GM12878 (cell line): ENCODE data around the gene DIPK1A. TPM values are rescaled to one million over a fixed set of nuclear protein-coding genes. Genes with fewer than 3 reads are reported as not detected.
A peak's percentile ranks its signal among the peaks of the same experiment; 100 is the strongest.

Source experiments
- ATAC-seq: fragments of 200-7000 bp; cut with Tn5 transposase; 3 replicates; pipeline ENCODE4 v1.9.1; 2020; ENCODE audit warnings: mild to moderate bottlenecking, moderate library complexity
- BruUV-seq: library from RNA; stranded (reverse); fragments of 400-500 nt; replicated peaks from 2 replicates; lab custom pipeline; 2021; lab: Mats Ljungman, UMichigan
- CTCF ChIA-PET: fragments of 300-600 bp; sonication (Branson Sonifier 250); formaldehyde crosslinking; extraction: SDS; loops from one replicate; lab custom pipeline; 2021; ENCODE audit warnings: inconsistent platforms; lab: Yijun Ruan, JAX
- POLR2A ChIA-PET: fragments of 350-600 bp; formaldehyde crosslinking; extraction: SDS; loops from one replicate; lab custom pipeline; 2021; ENCODE audit warnings: inconsistent platforms; lab: Charles Lee
- RAD21 ChIA-PET: fragments of 300-600 bp; sonication (Branson Sonifier 250); formaldehyde crosslinking; loops from one replicate; lab custom pipeline; 2023; ENCODE audit warnings: antibody characterized with exemption; ENCODE audit not compliant: unreplicated experiment; lab: Charles Lee
- SMC1A ChIA-PET: fragments of 300-600 bp; sonication (Branson Sonifier 250); formaldehyde crosslinking; loops from one replicate; lab custom pipeline; 2023; ENCODE audit not compliant: unreplicated experiment, uncharacterized antibody; lab: Charles Lee
- DNase-seq: peaks from one replicate; pipeline ENCODE4 v3.0.0-alpha.2; 2011; ENCODE audit warnings: low read depth, low spot score
- FAIRE-seq: peaks from 3 replicates; lab custom pipeline; 2011; peaks lifted over from hg19 to GRCh38; lab: Jason Lieb, UNC
- H2AFZ ChIP-seq: 2 replicates; pipeline ENCODE4 v1.6.0; 2011; ENCODE audit warnings: low read depth, low read length, control low read depth; ENCODE audit not compliant: control insufficient read depth
- H3K27ac ChIP-seq: 2 replicates; pipeline ENCODE4 v1.5.1; 2011; ENCODE audit warnings: control low read depth; ENCODE audit not compliant: control insufficient read depth, insufficient read depth
- H3K27me3 ChIP-seq, 2 experiments: replicated peaks in 1 of 2; 2 replicates each; pipeline versions ENCODE4 v1.6.0 to v1.6.1; 2011; ENCODE audit warnings: low read length in 1 of 2; ENCODE audit not compliant: control insufficient read depth in 2 of 2, insufficient read depth in 2 of 2
- H3K36me3 ChIP-seq, 2 experiments: 2 replicates each; pipeline ENCODE4 v1.5.1; 2011; ENCODE audit warnings: low read length in 1 of 2; ENCODE audit not compliant: control insufficient read depth in 2 of 2, insufficient read depth in 2 of 2
- H3K4me1 ChIP-seq: 2 replicates; pipeline ENCODE4 v1.6.1; 2011; ENCODE audit warnings: mild to moderate bottlenecking, low read length, moderate library complexity, mixed read lengths; ENCODE audit not compliant: control insufficient read depth, insufficient read depth
- H3K4me2 ChIP-seq: 2 replicates; pipeline ENCODE4 v1.6.0; 2011; ENCODE audit warnings: control low read depth; ENCODE audit not compliant: control insufficient read depth, insufficient read depth
- H3K4me3 ChIP-seq: fragments of 200-600 bp; sonication (generic); 2 replicates; pipeline ENCODE4 v1.5.1; 2016
- H3K79me2 ChIP-seq: 2 replicates; pipeline ENCODE4 v1.6.0; 2011; ENCODE audit warnings: low read length; ENCODE audit not compliant: control insufficient read depth, insufficient read depth
- H3K9ac ChIP-seq: 2 replicates; pipeline ENCODE4 v1.8.0; 2011; ENCODE audit warnings: low read length, control low read depth, mixed read lengths; ENCODE audit not compliant: control insufficient read depth, insufficient read depth
- H3K9me3 ChIP-seq: replicated peaks from 3 replicates; pipeline ENCODE4 v1.5.1; 2011; ENCODE audit warnings: mild to moderate bottlenecking, low read length; ENCODE audit not compliant: control insufficient read depth, insufficient read depth
- H4K20me1 ChIP-seq: 2 replicates; pipeline ENCODE4 v1.6.0; 2011; ENCODE audit not compliant: control insufficient read depth, insufficient read depth
- CHD4 ChIP-seq: fragments of 200-600 bp; sonication (generic); IDR thresholded peaks from 2 replicates; pipeline ENCODE4 v1.6.1; 2016; ENCODE audit warnings: mild to moderate bottlenecking
- FOXM1 ChIP-seq: IDR thresholded peaks from 2 replicates; pipeline ENCODE4 v1.6.1; 2012; ENCODE audit warnings: low read depth, mild to moderate bottlenecking, inconsistent platforms, low read length, moderate library complexity
- JUND ChIP-seq: IDR thresholded peaks from 2 replicates; pipeline ENCODE4 v1.6.1; 2012; ENCODE audit warnings: low read depth, mild to moderate bottlenecking, low read length, improper control_type of control experiment, moderate library complexity
- LARP7 ChIP-seq: fragments of 450-650 bp; IDR thresholded peaks from 2 replicates; pipeline ENCODE4 v1.6.1; 2017; ENCODE audit warnings: mild to moderate bottlenecking
- NFYA ChIP-seq: IDR thresholded peaks from 2 replicates; pipeline ENCODE4 v1.6.1; 2011; ENCODE audit warnings: low read depth, mild to moderate bottlenecking, low read length, improper control_type of control experiment, borderline replicate concordance
- NR2C2 ChIP-seq: IDR thresholded peaks from 2 replicates; pipeline ENCODE4 v1.6.1; 2011; ENCODE audit warnings: borderline replicate concordance, low read depth; ENCODE audit not compliant: control insufficient read depth, insufficient read length
- RUNX3 ChIP-seq: IDR thresholded peaks from 2 replicates; pipeline ENCODE4 v1.6.1; 2012; ENCODE audit warnings: low read length, inconsistent platforms
- TARDBP ChIP-seq: IDR thresholded peaks from 2 replicates; pipeline ENCODE4 v1.6.1; 2016; ENCODE audit warnings: borderline replicate concordance
- TCF12 ChIP-seq: IDR thresholded peaks from 2 replicates; pipeline ENCODE4 v1.6.1; 2011; ENCODE audit warnings: low read depth, mild to moderate bottlenecking, low read length
- ZZZ3 ChIP-seq: IDR thresholded peaks from 2 replicates; pipeline ENCODE4 v1.6.1; 2011; ENCODE audit warnings: low read depth; ENCODE audit not compliant: control insufficient read depth, insufficient read length
- WGBS: methylation state at CpG from one replicate; pipeline ENCODE4 v1.1.6; 2016; ENCODE audit warnings: low lambda C conversion rate; ENCODE audit not compliant: insufficient replicate concordance, insufficient coverage; ENCODE audit errors: missing lambda C conversion rate; 5-methylcytosine and 5-hydroxymethylcytosine counted together
- in situ Hi-C: fragments of 300-500 bp; cut with MboI; formaldehyde crosslinking; loops from 9 replicates; pipeline ENCODE4 v1.14.3; 2018; ENCODE audit warnings: mixed read lengths
- intact Hi-C: fragments of 100-400 bp; cut with micrococcal nuclease; formaldehyde crosslinking; loops from one replicate; pipeline ENCODE4 v1.14.2; 2022; ENCODE audit not compliant: unreplicated experiment
- polyA plus RNA-seq, 11 experiments: library from polyadenylated mRNA; depleted of rRNA in 4 of 11; unstranded in 6 of 11; stranded (reverse) in 5 of 11; fragments of >200 nt; fragmentation: Nextera tagmentation in 4 of 11; fragmentation: Illumina TruSeq in 1 of 11; extraction: Ambion mirVana in 4 of 11; extraction: Trizol in 1 of 11; gene quantifications; 1 replicate in 1 of 11; 2 replicates in 10 of 11; pipeline versions ENCODE4 v1.2.1 to v1.2.3, GENCODE V29; 2011 to 2016; ENCODE audit warnings: inconsistent platforms in 2 of 11, missing spikeins in 2 of 11, low read depth in 1 of 11
- total RNA-seq, 4 experiments: library from RNA; depleted of rRNA in 3 of 4; stranded (reverse); fragments of >200 nt in 3 of 4; fragmentation: Illumina TruSeq in 1 of 4; extraction: Trizol in 1 of 4; gene quantifications; 2 replicates each; pipeline versions ENCODE4 v1.2.1 to v1.2.3, GENCODE V29; 2013 to 2021
- TF ChIP-seq, protein P1 (sequence below): fragments of 450-650 bp; IDR thresholded peaks from 2 replicates; pipeline ENCODE4 v1.6.1; 2016; ENCODE audit warnings: mild to moderate bottlenecking, moderate library complexity, borderline replicate concordance
- TF ChIP-seq, protein P2 (sequence below): IDR thresholded peaks from 2 replicates; pipeline ENCODE4 v1.6.1; 2012; ENCODE audit warnings: low read depth, low read length, improper control_type of control experiment

The DIPK1A gene
- total and polyA plus RNA-seq, 10 of the 15 experiments (the other 5 are each of a cell fraction or from before 2014, with no cell fraction given): 4.9 to 15.0 (median 9.7) TPM

DNA sequence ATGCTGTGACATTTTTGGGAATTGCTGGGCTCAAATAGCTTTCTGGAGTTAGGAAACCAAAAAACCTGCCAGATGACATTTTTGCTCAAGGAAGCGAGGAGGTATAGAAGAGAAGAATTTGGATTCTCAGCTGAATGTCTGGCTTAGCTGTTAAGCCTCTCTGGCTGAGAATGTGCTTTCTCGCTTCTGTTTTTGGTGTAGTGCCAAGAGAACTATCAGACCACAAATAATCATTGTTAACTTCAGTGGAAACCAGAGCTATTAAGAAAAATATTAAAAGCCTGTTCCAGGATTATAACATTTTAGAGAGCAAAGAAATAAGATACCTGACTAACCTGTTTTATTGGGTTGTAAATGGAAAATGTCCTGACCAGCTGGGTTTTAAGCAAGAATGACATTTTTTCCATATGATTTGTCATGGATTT lies 39.5 kb upstream of the DIPK1A start:
- no peaks in the 10 kb centered on the region for H3K9me3 ChIP-seq
- no peak for TF ChIP-seq FOXM1
- peak; percentile 19; the same call in 1 of the 2 replicates for TF ChIP-seq RUNX3
- no peak for TF ChIP-seq TCF12
- TF ChIP-seq JUND: no peak
- TF ChIP-seq, all 136 proteins: peak for 1
- peaks cover 6% of the 10 kb centered on the region for H3K4me1 ChIP-seq
- WGBS: 16% methylated on average over 2 of the region's 2 CpGs
- H3K79me2 ChIP-seq: no peaks in the 10 kb centered on the region
- BruUV-seq: no TSS peak
- no peaks in the 10 kb centered on the region for H3K36me3 ChIP-seq
- H3K9ac ChIP-seq: no peak overlapping the region
- no peak overlapping the region for H2AFZ ChIP-seq
- DNase-seq (no peak), FAIRE-seq (peak; percentile 72), ATAC-seq (peak; percentile 71)
- no peaks in the 10 kb centered on the region for H3K27me3 ChIP-seq
- no peak overlapping the region for H3K27ac ChIP-seq
- CTCF ChIA-PET: interaction anchor here (0.6 to 6.0 kb wide), 19 partner anchors 7 to 182 kb away, joined by 3 to 41 read pairs (median 5); no protein-coding TSS in a partner anchor
- SMC1A ChIA-PET: interaction anchor here (0.6 to 5.1 kb wide), 16 partner anchors 8 to 147 kb away, joined by 3 to 29 read pairs (median 4); no protein-coding TSS in a partner anchor
- POLR2A ChIA-PET: interaction anchor here (0.6 to 1.4 kb wide), 3 partner anchors 39 to 162 kb away, joined by 3 to 6 read pairs (median 4); partner anchors contain the start of gene DIPK1A
- RAD21 ChIA-PET: interaction anchor here (0.7 to 1.8 kb wide), 11 partner anchors 11 to 141 kb away, joined by 3 to 14 read pairs (median 4); partner anchors contain the start of gene DIPK1A
- in situ Hi-C loops: no loop called here
- intact Hi-C loops: no loop called here
- no peak overlapping the region for H3K4me3 ChIP-seq
- no peak overlapping the region for H3K4me2 ChIP-seq
- no peaks in the 10 kb centered on the region for H4K20me1 ChIP-seq

DNA sequence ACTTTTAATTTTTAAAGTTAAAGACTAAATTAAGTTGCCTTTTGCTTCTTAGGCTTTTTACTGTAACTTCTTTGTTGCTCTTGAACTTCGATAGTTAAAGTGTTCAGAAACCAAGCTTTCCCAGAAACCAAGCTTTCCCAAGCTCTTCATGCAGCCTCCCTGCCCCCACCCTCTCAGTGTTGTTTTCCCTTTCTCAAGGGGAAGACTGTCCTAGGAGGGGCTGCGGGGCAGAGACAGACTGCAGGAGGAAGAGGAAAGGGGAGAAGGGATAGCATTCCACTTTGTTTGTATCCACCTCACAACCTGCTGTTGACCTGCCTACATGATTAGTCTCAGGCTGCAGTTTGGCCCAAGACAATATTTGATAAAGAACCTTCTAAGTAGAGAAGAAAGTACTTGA lies 39.0 kb upstream of the DIPK1A start:
- intact Hi-C loops (no loop called here), in situ Hi-C loops (no loop called here)
- BruUV-seq: no TSS peak
- Histone ChIP-seq H3K9me3 (no peaks in the 10 kb centered on the region), H3K36me3 (no peaks in the 10 kb centered on the region), H3K27ac (no peak overlapping the region), H2AFZ (no peak overlapping the region), H3K79me2 (no peaks in the 10 kb centered on the region), H3K9ac (no peak overlapping the region), H4K20me1 (no peaks in the 10 kb centered on the region), H3K4me3 (no peak overlapping the region), H3K4me2 (no peak overlapping the region), H3K4me1 (peaks cover 6% of the 10 kb centered on the region), H3K27me3 (no peaks in the 10 kb centered on the region)
- ChIA-PET RAD21 (interaction anchor here (0.7 to 1.8 kb wide), 8 partner anchors 13 to 62 kb away, joined by 3 to 14 read pairs (median 4); partner anchors contain the start of gene DIPK1A), SMC1A (interaction anchor here (0.6 to 5.1 kb wide), 11 partner anchors 10 to 800 kb away, joined by 3 to 29 read pairs (median 6); no protein-coding TSS in a partner anchor), POLR2A (interaction anchor here (0.6 to 1.4 kb wide), 3 partner anchors 38 to 161 kb away, joined by 3 to 6 read pairs (median 4); partner anchors contain the start of gene DIPK1A), CTCF (interaction anchor here (0.8 to 6.0 kb wide), 14 partner anchors 7 to 182 kb away, joined by 3 to 41 read pairs (median 6); no protein-coding TSS in a partner anchor)
- ATAC-seq (no peak), FAIRE-seq (no peak), DNase-seq (no peak)
- 83% methylated on average over 2 of the region's 2 CpGs for WGBS
- TF ChIP-seq ZZZ3 (no peak), TARDBP (no peak), NFYA (no peak), CHD4 (no peak), NR2C2 (no peak), LARP7 (no peak)
- TF ChIP-seq, protein P1, sequence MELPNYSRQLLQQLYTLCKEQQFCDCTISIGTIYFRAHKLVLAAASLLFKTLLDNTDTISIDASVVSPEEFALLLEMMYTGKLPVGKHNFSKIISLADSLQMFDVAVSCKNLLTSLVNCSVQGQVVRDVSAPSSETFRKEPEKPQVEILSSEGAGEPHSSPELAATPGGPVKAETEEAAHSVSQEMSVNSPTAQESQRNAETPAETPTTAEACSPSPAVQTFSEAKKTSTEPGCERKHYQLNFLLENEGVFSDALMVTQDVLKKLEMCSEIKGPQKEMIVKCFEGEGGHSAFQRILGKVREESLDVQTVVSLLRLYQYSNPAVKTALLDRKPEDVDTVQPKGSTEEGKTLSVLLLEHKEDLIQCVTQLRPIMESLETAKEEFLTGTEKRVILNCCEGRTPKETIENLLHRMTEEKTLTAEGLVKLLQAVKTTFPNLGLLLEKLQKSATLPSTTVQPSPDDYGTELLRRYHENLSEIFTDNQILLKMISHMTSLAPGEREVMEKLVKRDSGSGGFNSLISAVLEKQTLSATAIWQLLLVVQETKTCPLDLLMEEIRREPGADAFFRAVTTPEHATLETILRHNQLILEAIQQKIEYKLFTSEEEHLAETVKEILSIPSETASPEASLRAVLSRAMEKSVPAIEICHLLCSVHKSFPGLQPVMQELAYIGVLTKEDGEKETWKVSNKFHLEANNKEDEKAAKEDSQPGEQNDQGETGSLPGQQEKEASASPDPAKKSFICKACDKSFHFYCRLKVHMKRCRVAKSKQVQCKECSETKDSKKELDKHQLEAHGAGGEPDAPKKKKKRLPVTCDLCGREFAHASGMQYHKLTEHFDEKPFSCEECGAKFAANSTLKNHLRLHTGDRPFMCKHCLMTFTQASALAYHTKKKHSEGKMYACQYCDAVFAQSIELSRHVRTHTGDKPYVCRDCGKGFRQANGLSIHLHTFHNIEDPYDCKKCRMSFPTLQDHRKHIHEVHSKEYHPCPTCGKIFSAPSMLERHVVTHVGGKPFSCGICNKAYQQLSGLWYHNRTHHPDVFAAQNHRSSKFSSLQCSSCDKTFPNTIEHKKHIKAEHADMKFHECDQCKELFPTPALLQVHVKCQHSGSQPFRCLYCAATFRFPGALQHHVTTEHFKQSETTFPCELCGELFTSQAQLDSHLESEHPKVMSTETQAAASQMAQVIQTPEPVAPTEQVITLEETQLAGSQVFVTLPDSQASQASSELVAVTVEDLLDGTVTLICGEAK: no peak
- TF ChIP-seq, protein P2, sequence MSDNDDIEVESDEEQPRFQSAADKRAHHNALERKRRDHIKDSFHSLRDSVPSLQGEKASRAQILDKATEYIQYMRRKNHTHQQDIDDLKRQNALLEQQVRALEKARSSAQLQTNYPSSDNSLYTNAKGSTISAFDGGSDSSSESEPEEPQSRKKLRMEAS: no peak
